K562 (cell line): Measurements from ENCODE around the gene MCU.

Experiments
- KDM1A ChIP-seq, 2 experiments: fragments of 450-650 bp; IDR thresholded peaks; 2 replicates each; pipeline ENCODE4 v1.6.1; 2016; ENCODE audit warnings: mild to moderate bottlenecking in 2 of 2
- ZNF121 ChIP-seq: sonication (generic); formaldehyde crosslinking; conservative IDR thresholded peaks from 2 replicates; pipeline ENCODE4 v1.8.0; 2022; ENCODE audit warnings: missing genetic modification reagents
- TF ChIP-seq, protein P1 (sequence below), 3 experiments: IDR thresholded peaks in 2 of 3; conservative IDR thresholded peaks in 1 of 3; 2 replicates each; pipeline ENCODE4 v1.5.1; 2011 to 2012; ENCODE audit warnings: low read length in 3 of 3, mild to moderate bottlenecking in 3 of 3, control low read depth in 2 of 3, improper control_type of control experiment in 1 of 3, inconsistent platforms in 1 of 3, low read depth in 1 of 3, mixed read lengths in 1 of 3, moderate library complexity in 1 of 3; ENCODE audit not compliant: insufficient read depth in 2 of 3
- TF ChIP-seq, protein P2 (sequence below): sonication (generic); formaldehyde crosslinking; IDR thresholded peaks from 2 replicates; pipeline ENCODE4 v1.8.0; 2022; ENCODE audit warnings: mild to moderate bottlenecking, missing genetic modification reagents

DNA sequence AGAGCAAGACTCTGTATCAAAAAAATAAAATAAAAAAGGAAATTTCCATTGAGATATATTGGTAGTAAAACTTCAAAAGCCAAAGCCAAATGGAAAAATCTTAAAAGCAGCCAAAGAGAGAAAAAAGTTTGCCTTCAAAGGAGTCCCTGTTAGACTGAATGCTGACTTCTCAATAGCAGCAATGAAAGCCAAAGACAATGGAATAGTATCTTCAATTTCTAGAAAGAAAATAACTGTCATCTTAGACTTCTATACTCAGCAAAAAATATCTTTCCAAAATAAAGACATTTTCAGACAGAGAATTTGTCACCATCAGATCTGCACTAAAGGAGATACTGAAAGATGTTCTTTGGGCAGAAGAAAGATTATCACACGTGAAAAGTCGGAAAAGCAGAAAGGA, 187.3 kb downstream of the MCU start:
- TF ChIP-seq, protein P1, sequence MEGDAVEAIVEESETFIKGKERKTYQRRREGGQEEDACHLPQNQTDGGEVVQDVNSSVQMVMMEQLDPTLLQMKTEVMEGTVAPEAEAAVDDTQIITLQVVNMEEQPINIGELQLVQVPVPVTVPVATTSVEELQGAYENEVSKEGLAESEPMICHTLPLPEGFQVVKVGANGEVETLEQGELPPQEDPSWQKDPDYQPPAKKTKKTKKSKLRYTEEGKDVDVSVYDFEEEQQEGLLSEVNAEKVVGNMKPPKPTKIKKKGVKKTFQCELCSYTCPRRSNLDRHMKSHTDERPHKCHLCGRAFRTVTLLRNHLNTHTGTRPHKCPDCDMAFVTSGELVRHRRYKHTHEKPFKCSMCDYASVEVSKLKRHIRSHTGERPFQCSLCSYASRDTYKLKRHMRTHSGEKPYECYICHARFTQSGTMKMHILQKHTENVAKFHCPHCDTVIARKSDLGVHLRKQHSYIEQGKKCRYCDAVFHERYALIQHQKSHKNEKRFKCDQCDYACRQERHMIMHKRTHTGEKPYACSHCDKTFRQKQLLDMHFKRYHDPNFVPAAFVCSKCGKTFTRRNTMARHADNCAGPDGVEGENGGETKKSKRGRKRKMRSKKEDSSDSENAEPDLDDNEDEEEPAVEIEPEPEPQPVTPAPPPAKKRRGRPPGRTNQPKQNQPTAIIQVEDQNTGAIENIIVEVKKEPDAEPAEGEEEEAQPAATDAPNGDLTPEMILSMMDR (IDR thresholded peaks at IDR 0.05 in 2 of 3, conservative IDR thresholded peaks at IDR 0.05 in 1 of 3; ENCODE audit: insufficient read depth in 2 of 3, low read depth in 1 of 3, low read length in 3 of 3): no peak
- no peak for TF ChIP-seq ZNF121 (CRISPR knock-in tag)
- TF ChIP-seq KDM1A (IDR thresholded peaks at IDR 0.05): no peak
- TF ChIP-seq, protein P2, sequence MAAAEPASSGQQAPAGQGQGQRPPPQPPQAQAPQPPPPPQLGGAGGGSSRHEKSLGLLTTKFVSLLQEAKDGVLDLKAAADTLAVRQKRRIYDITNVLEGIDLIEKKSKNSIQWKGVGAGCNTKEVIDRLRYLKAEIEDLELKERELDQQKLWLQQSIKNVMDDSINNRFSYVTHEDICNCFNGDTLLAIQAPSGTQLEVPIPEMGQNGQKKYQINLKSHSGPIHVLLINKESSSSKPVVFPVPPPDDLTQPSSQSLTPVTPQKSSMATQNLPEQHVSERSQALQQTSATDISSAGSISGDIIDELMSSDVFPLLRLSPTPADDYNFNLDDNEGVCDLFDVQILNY: no peak
